ENCODE results near the gene SUSD6.
"Not testable (repeated sequence)": the region's sequence is repeated elsewhere in the genome, so short reads cannot be mapped to it uniquely, and the experiment has no call there.

The SUSD6 gene

GRCh38 chr14:69593018-69593677, 18.2 kb upstream of the SUSD6 start:
- DNase-seq (ENCODE audit: low spot score), result no peak

GRCh38 chr14:69594846-69595245, 16.6 kb upstream of the SUSD6 start:
- no peak for DNase-seq (ENCODE audit: low spot score)

GRCh38 chr14:69595336-69595735, 16.1 kb upstream of the SUSD6 start:
- DNase-seq (ENCODE audit: low spot score), result no peak

GRCh38 chr14:69599431-69599830, 12.0 kb upstream of the SUSD6 start:
- not testable (repeated sequence) for DNase-seq (ENCODE audit: low spot score)

- DNase-seq (ENCODE audit: low spot score), result no peak
Measured at GRCh38 chr14:69600304-69600891, 11.0 kb upstream of the SUSD6 start.

- peak; percentile 12 for DNase-seq (ENCODE audit: low spot score)
Measured at GRCh38 chr14:69605738-69606137, 5.7 kb upstream of the SUSD6 start.

- DNase-seq (ENCODE audit: low spot score), result no peak
Measured at GRCh38 chr14:69606258-69607184, 4.9 kb upstream of the SUSD6 start.

- DNase-seq (ENCODE audit: low spot score), result no peak
Measured at GRCh38 chr14:69610020-69610873, 1.1 kb upstream of the SUSD6 start.

- DNase-seq (ENCODE audit: low spot score), result peak; percentile 52
Measured at GRCh38 chr14:69610874-69611171, 573 bp upstream of the SUSD6 start.

- DNase-seq (ENCODE audit: low spot score), result peak; percentile 61
Measured at GRCh38 chr14:69612014-69612782, 802 bp downstream of the SUSD6 start.

GRCh38 chr14:69612783-69613130, 1.4 kb downstream of the SUSD6 start:
- peak; percentile 37 for DNase-seq (ENCODE audit: low spot score)

GRCh38 chr14:69613312-69614073, 2.1 kb downstream of the SUSD6 start:
- no peak for DNase-seq (ENCODE audit: low spot score)

GRCh38 chr14:69614592-69614991, 3.2 kb downstream of the SUSD6 start:
- peak; percentile 32 for DNase-seq (ENCODE audit: low spot score)

GRCh38 chr14:69615121-69615495, 3.7 kb downstream of the SUSD6 start:
- no peak for DNase-seq (ENCODE audit: low spot score)

- DNase-seq (ENCODE audit: low spot score), result peak; percentile 76
Measured at GRCh38 chr14:69615496-69616407, 4.4 kb downstream of the SUSD6 start.

- no peak for DNase-seq (ENCODE audit: low spot score)
Measured at GRCh38 chr14:69616408-69616773, 5.0 kb downstream of the SUSD6 start.

- no peak for DNase-seq (ENCODE audit: low spot score)
Measured at GRCh38 chr14:69617796-69618195, 6.4 kb downstream of the SUSD6 start.

- no peak for DNase-seq (ENCODE audit: low spot score)
Measured at GRCh38 chr14:69619012-69619411, 7.6 kb downstream of the SUSD6 start.

- DNase-seq (ENCODE audit: low spot score), result peak; percentile 70
Measured at GRCh38 chr14:69620211-69620611, 8.8 kb downstream of the SUSD6 start.

GRCh38 chr14:69620981-69621380, 9.6 kb downstream of the SUSD6 start:
- peak; percentile 76 for DNase-seq (ENCODE audit: low spot score)

All from kidney tubule cell (primary cell).